Testis (tissue), 3 donors: ENCODE measurements around the gene CLIP2. TPM values are rescaled to one million over a fixed set of nuclear protein-coding genes. Genes with fewer than 3 reads are reported as not detected.

Experiments used
- DNase-seq: peaks from one replicate; pipeline ENCODE4 v3.0.0-alpha.2; 2019
- H3K27ac ChIP-seq, 2 donors: fragments of 200-600 bp; sonication (generic); one replicate each; pipeline ENCODE4 v1.5.1; 2019
- H3K27me3 ChIP-seq: fragments of 200-600 bp; sonication (generic); one replicate; pipeline ENCODE4 v1.5.1; 2019
- H3K36me3 ChIP-seq: fragments of 200-600 bp; sonication (generic); one replicate; pipeline ENCODE4 v1.5.1; 2017; ENCODE audit warnings: low read depth; ENCODE audit errors: missing control alignments
- H3K4me1 ChIP-seq: fragments of 200-600 bp; sonication (generic); one replicate; pipeline ENCODE4 v1.5.1; 2019
- H3K4me3 ChIP-seq, 2 donors: fragments of 200-600 bp; sonication (generic); one replicate each; pipeline ENCODE4 v1.5.1; 2017 to 2019
- H3K9me3 ChIP-seq: fragments of 200-600 bp; sonication (generic); one replicate; pipeline ENCODE4 v1.5.1; 2017
- CTCF ChIP-seq, 3 experiments: fragments of 450-650 bp in 2 of 3; fragments of 200-600 bp in 1 of 3; sonication (generic) in 1 of 3; IDR thresholded peaks; one replicate each; pipeline ENCODE4 v1.5.1; 2016 to 2019; ENCODE audit warnings: antibody characterized with exemption in 3 of 3, mild to moderate bottlenecking in 2 of 3, moderate library complexity in 1 of 3
- POLR2A ChIP-seq: fragments of 450-650 bp; IDR thresholded peaks from one replicate; pipeline ENCODE4 v1.6.1; 2017; ENCODE audit warnings: antibody characterized with exemption, mild to moderate bottlenecking, moderate library complexity
- WGBS, 2 donors: methylation state at CpG; one replicate each; pipeline ENCODE4 v1.1.5; 2018; 5-methylcytosine and 5-hydroxymethylcytosine counted together
- intact Hi-C: fragments of 100-400 bp; cut with DNase I; formaldehyde crosslinking; loops from one replicate; pipeline ENCODE4 v1.15.1; 2023; ENCODE audit warnings: low total_unique reads
- polyA plus RNA-seq: library from polyadenylated mRNA; stranded (reverse); fragments of 350-450 nt; fragmentation: Illumina TruSeq; extraction: RNeasy Lipid Tissue Mini Kit (QIAGEN cat#74804); gene quantifications from one replicate; pipeline ENCODE4 v1.2.3, GENCODE V29; 2014; ENCODE audit warnings: low read depth, low replicate concordance; ENCODE audit not compliant: insufficient read depth
- total RNA-seq, 2 donors: library from RNA; depleted of rRNA; stranded (reverse); fragments of >200 nt; gene quantifications; one replicate each; pipeline ENCODE4 v1.2.3, GENCODE V29; 2016

Gene CLIP2
- total and polyA plus RNA-seq, 3 donors from 2014 or later, result 8.5 to 19.8 (median 16.5) TPM

- no peak for TF ChIP-seq POLR2A
- peak; percentile 59 to 80 (median 67) for TF ChIP-seq CTCF (IDR thresholded peaks at IDR 0.05)
- Histone ChIP-seq H3K4me3 (no peak overlapping the region), H3K4me1 (peaks cover 15% of the 10 kb centered on the region), H3K27me3 (no peaks in the 10 kb centered on the region), H3K36me3 (no peaks in the 10 kb centered on the region), H3K9me3 (no peaks in the 10 kb centered on the region), H3K27ac (no peak overlapping the region)
- peak; percentile 74 for DNase-seq
- 77 to 82% methylated on average over 12 to 15 of the region's 15 CpGs for WGBS, 2 donors
- intact Hi-C loops, result no loop called here
Observed at GRCh38 chr7:74449809-74450397, 160.7 kb downstream of the CLIP2 start.

- intact Hi-C loops, result no loop called here
- peak; percentile 73 for DNase-seq
- Histone ChIP-seq H3K36me3 (no peaks in the 10 kb centered on the region), H3K9me3 (no peaks in the 10 kb centered on the region), H3K27ac (peak overlapping the region; percentile 87 to 92), H3K27me3 (no peaks in the 10 kb centered on the region), H3K4me1 (peaks cover 23% of the 10 kb centered on the region), H3K4me3 (peak overlapping the region; percentile 70 to 89)
- 2 to 4% methylated on average over 12 to 15 of the region's 15 CpGs for WGBS, 2 donors
- no peak for TF ChIP-seq CTCF (IDR thresholded peaks at IDR 0.05)
- no peak for TF ChIP-seq POLR2A
Observed at GRCh38 chr7:74452748-74453321, 163.6 kb downstream of the CLIP2 start.

- no peaks in the 10 kb centered on the region for H3K27me3 ChIP-seq
- peaks cover 23% of the 10 kb centered on the region for H3K4me1 ChIP-seq
- H3K4me3 ChIP-seq, result peak within 1 kb of the TSS; percentile 70 to 89
- no peak for TF ChIP-seq POLR2A
- intact Hi-C loops, result no loop called here
- 0% methylated on average over 19 to 62 of the region's 62 CpGs for WGBS, 2 donors
- no peaks in the 10 kb centered on the region for H3K9me3 ChIP-seq
- DNase-seq, result peak; percentile 89
- peak within 1 kb of the TSS; percentile 87 to 92 for H3K27ac ChIP-seq
- H3K36me3 ChIP-seq, result no peaks in the 10 kb centered on the region
Observed at GRCh38 chr7:74453322-74454011, 164.3 kb downstream of the CLIP2 start, which contains the start of gene GTF2IRD1. Gene GTF2IRD1, plus strand, starts transcription at chr7:74453906. Its CDS starts 54,175 bp downstream, at chr7:74508081.

- intact Hi-C loops, result no loop called here
- H3K4me1 ChIP-seq, result peaks cover 27% of the 10 kb centered on the region
- DNase-seq, result no peak
- H3K9me3 ChIP-seq, result no peaks in the 10 kb centered on the region
- no peaks in the 10 kb centered on the region for H3K36me3 ChIP-seq
- WGBS, 2 donors, result 3 to 8% methylated on average over 2 to 36 of the region's 61 CpGs
- H3K27me3 ChIP-seq, result no peaks in the 10 kb centered on the region
- peak overlapping the region; percentile 70 to 89 for H3K4me3 ChIP-seq
- no peak for TF ChIP-seq POLR2A
- TF ChIP-seq CTCF (IDR thresholded peaks at IDR 0.05), result no peak
- H3K27ac ChIP-seq, result peak overlapping the region; percentile 87 to 92
Observed at GRCh38 chr7:74454021-74454924, 165.1 kb downstream of the CLIP2 start.
